Progenitor cell of endocrine pancreas (in vitro differentiated cells): Measurements from ENCODE around the gene MAB21L1. TPM values are rescaled to one million over a fixed set of nuclear protein-coding genes. Genes with fewer than 3 reads are reported as not detected.
A peak's percentile ranks its signal among the peaks of the same experiment; 100 is the strongest.

Source experiments
- DNase-seq: peaks from one replicate; pipeline ENCODE4 v3.0.0; 2021; ENCODE audit warnings: low spot score; ENCODE audit not compliant: unreplicated experiment
- H3K27ac Mint-ChIP-seq: 2 replicates; pipeline ENCODE4 v1.8.0; 2021; ENCODE audit warnings: mild to moderate bottlenecking, moderate library complexity, mixed read lengths
- H3K27me3 Mint-ChIP-seq: 2 replicates; pipeline ENCODE4 v1.8.0; 2021; ENCODE audit warnings: mixed read lengths
- H3K36me3 Mint-ChIP-seq: 2 replicates; pipeline ENCODE4 v1.8.0; 2022; ENCODE audit warnings: mixed read lengths; ENCODE audit not compliant: insufficient read depth
- H3K4me1 Mint-ChIP-seq: 2 replicates; pipeline ENCODE4 v1.8.0; 2021; ENCODE audit warnings: low read depth, mixed read lengths
- H3K4me3 Mint-ChIP-seq: 2 replicates; pipeline ENCODE4 v1.8.0; 2021; ENCODE audit warnings: low read depth, mild to moderate bottlenecking, moderate library complexity, mixed read lengths
- H3K9me3 Mint-ChIP-seq: 2 replicates; pipeline ENCODE4 v1.8.0; 2021; ENCODE audit warnings: low read depth, mixed read lengths
- CTCF ChIP-seq: fragments of 200-600 bp; sonication (generic); IDR thresholded peaks from one replicate; pipeline ENCODE4 v1.5.0; 2021; ENCODE audit warnings: antibody characterized with exemption, mild to moderate bottlenecking; ENCODE audit not compliant: unreplicated experiment
- total RNA-seq: library from RNA; stranded (reverse); gene quantifications from 2 replicates; pipeline ENCODE4 v1.2.1, GENCODE V29; 2021

The MAB21L1 gene
- total RNA-seq, 1 donor from 2014 or later: 0.22 TPM

- H3K36me3 Mint-ChIP-seq: no peaks in the 10 kb centered on the region
- no peak for TF ChIP-seq CTCF
- peak overlapping the region; percentile 51 for H3K27ac Mint-ChIP-seq
- H3K4me3 Mint-ChIP-seq: no peak overlapping the region
- H3K4me1 Mint-ChIP-seq: peaks cover 3% of the 10 kb centered on the region
- H3K27me3 Mint-ChIP-seq: no peaks in the 10 kb centered on the region
- no peaks in the 10 kb centered on the region for H3K9me3 Mint-ChIP-seq
- DNase-seq: no peak
Observed at GRCh38 chr13:35512271-35512920, 35.9 kb upstream of the MAB21L1 start.

- no peak for TF ChIP-seq CTCF
- no peak overlapping the region for H3K27ac Mint-ChIP-seq
- no peaks in the 10 kb centered on the region for H3K9me3 Mint-ChIP-seq
- no peak for DNase-seq
- H3K36me3 Mint-ChIP-seq: no peaks in the 10 kb centered on the region
- no peak overlapping the region for H3K4me3 Mint-ChIP-seq
- peaks cover 13% of the 10 kb centered on the region for H3K4me1 Mint-ChIP-seq
- H3K27me3 Mint-ChIP-seq: no peaks in the 10 kb centered on the region
Observed at GRCh38 chr13:35502456-35502855, 26.0 kb upstream of the MAB21L1 start.

- DNase-seq: no peak
- H3K27ac Mint-ChIP-seq: no peak overlapping the region
- H3K4me1 Mint-ChIP-seq: peaks cover 13% of the 10 kb centered on the region
- no peaks in the 10 kb centered on the region for H3K36me3 Mint-ChIP-seq
- H3K9me3 Mint-ChIP-seq: no peaks in the 10 kb centered on the region
- H3K4me3 Mint-ChIP-seq: no peak overlapping the region
- H3K27me3 Mint-ChIP-seq: no peaks in the 10 kb centered on the region
- no peak for TF ChIP-seq CTCF
Observed at GRCh38 chr13:35501661-35502235, 25.3 kb upstream of the MAB21L1 start.

GRCh38 chr13:35500144-35500543, 23.7 kb upstream of the MAB21L1 start:
- peaks cover 13% of the 10 kb centered on the region for H3K4me1 Mint-ChIP-seq
- no peak overlapping the region for H3K27ac Mint-ChIP-seq
- TF ChIP-seq CTCF: no peak
- no peak overlapping the region for H3K4me3 Mint-ChIP-seq
- H3K9me3 Mint-ChIP-seq: no peaks in the 10 kb centered on the region
- peaks cover 2% of the 10 kb centered on the region for H3K36me3 Mint-ChIP-seq
- no peak for DNase-seq
- H3K27me3 Mint-ChIP-seq: no peaks in the 10 kb centered on the region

DNA sequence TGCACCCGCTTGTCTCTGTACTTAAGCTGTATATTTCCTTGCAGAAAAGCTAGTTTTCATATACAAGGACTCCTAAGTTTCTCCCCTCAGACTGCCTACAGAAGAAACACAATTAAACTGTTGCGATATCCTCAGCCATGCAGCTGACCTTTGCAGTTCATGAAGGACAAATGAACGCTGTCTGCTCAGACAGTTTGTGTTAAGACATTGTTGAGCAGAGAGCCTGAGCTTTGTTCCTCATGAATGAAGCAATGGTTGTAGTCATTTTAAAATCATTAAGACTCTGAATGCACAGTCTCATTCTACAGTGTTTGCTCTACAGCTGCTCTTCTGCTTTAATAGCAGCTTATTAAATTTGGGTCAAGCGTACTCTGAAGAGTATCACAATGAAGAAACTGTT, 23.2 kb upstream of the MAB21L1 start:
- TF ChIP-seq CTCF: no peak
- peaks cover 13% of the 10 kb centered on the region for H3K4me1 Mint-ChIP-seq
- no peaks in the 10 kb centered on the region for H3K27me3 Mint-ChIP-seq
- H3K36me3 Mint-ChIP-seq: peaks cover 2% of the 10 kb centered on the region
- H3K4me3 Mint-ChIP-seq: no peak overlapping the region
- DNase-seq: no peak
- H3K27ac Mint-ChIP-seq: no peak overlapping the region
- no peaks in the 10 kb centered on the region for H3K9me3 Mint-ChIP-seq
